ENCODE data around the gene SPACA4. TPM values are rescaled to one million over a fixed set of nuclear protein-coding genes. Genes with fewer than 3 reads are reported as not detected.

Gene SPACA4
- total RNA-seq, 1 experiment from 2014 or later = not detected

DNA sequence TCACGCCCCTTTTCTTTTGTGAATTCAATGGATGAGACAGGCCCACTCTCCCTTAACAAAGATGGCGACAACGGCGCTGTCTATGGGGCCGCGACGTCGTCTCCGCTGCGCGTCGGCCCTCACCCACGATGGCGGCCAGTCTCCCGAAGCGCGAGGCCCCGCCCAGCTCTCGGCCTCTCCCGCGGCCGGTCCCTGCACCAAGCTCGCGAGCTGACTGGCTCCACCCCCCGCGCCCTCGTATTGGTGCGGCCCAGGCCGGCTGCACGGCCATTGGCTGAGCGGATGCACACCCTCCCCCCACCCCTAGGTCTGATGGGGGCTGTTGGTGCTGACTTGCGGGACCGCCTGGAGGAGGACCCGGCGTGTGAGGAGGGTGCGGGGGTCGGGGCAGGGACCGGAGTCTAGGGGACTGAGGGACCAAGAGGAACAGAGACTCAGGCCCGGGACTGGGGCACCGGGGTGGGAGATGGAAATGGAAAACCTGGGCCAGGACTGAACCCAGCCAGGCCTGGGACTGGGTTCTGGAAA, 17.6 kb downstream of the SPACA4 start (continued):
- TF ChIP-seq PREB (CRISPR knock-in tag; IDR thresholded peaks at IDR 0.05; ENCODE audit: borderline replicate concordance) (no peak), AR (CRISPR knock-in tag; IDR thresholded peaks at IDR 0.05) (no peak), FOXP1 (CRISPR knock-in tag; IDR thresholded peaks at IDR 0.05; ENCODE audit: borderline replicate concordance) (no peak), HMGA2 (CRISPR knock-in tag; IDR thresholded peaks at IDR 0.05) (no peak), ZNF317 (CRISPR knock-in tag; IDR thresholded peaks at IDR 0.05; ENCODE audit: borderline replicate concordance, low read depth) (no peak), ELF4 (CRISPR knock-in tag; IDR thresholded peaks at IDR 0.05; ENCODE audit: low read depth) (no peak), MAX (CRISPR knock-in tag; IDR thresholded peaks at IDR 0.05) (peak; percentile 19; the same call in 1 of the 2 replicates), ZBTB43 (CRISPR knock-in tag; IDR thresholded peaks at IDR 0.05) (no peak), CTCF (IDR thresholded peaks at IDR 0.05) (no peak), NR1H2 (CRISPR knock-in tag; IDR thresholded peaks at IDR 0.05) (no peak), IRF2 (CRISPR knock-in tag; IDR thresholded peaks at IDR 0.05; ENCODE audit: borderline replicate concordance, low read depth) (no peak), PRRX2 (CRISPR knock-in tag; IDR thresholded peaks at IDR 0.05) (no peak), NR2C2 (CRISPR knock-in tag; IDR thresholded peaks at IDR 0.05) (no peak), SOX15 (CRISPR knock-in tag; IDR thresholded peaks at IDR 0.05) (no peak), ZNF532 (CRISPR knock-in tag; IDR thresholded peaks at IDR 0.05; ENCODE audit: borderline replicate concordance) (0 out of 2 replicates have a peak, but pooled peaks have one; percentile 56)
- TF ChIP-seq, protein P1, sequence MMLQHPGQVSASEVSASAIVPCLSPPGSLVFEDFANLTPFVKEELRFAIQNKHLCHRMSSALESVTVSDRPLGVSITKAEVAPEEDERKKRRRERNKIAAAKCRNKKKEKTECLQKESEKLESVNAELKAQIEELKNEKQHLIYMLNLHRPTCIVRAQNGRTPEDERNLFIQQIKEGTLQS (CRISPR knock-in tag; conservative IDR thresholded peaks at IDR 0.05) = no peak
- TF ChIP-seq, protein P2, sequence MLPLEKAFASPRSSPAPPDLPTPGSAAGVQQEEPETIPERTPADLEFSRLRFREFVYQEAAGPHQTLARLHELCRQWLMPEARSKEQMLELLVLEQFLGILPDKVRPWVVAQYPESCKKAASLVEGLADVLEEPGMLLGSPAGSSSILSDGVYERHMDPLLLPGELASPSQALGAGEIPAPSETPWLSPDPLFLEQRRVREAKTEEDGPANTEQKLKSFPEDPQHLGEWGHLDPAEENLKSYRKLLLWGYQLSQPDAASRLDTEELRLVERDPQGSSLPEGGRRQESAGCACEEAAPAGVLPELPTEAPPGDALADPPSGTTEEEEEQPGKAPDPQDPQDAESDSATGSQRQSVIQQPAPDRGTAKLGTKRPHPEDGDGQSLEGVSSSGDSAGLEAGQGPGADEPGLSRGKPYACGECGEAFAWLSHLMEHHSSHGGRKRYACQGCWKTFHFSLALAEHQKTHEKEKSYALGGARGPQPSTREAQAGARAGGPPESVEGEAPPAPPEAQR (CRISPR knock-in tag; IDR thresholded peaks at IDR 0.05) = no peak
